CD4-positive, alpha-beta T cell treated with Interleukin-1 beta for 1 hour (primary cell): ENCODE results near the gene CACNA1E.

Source experiments
- DNase-seq, 2 donors: peaks; one replicate each; pipeline ENCODE4 v3.0.0-alpha.2; 2020 to 2022

CACNA1E gene

GRCh38 chr1:181485287-181486097, 2.2 kb downstream of the CACNA1E start:
- DNase-seq, result no peak

- DNase-seq, result no peak
These were observed 2.7 kb downstream of the CACNA1E start for GRCh38 chr1:181486098-181486420.

GRCh38 chr1:181488866-181489265, 5.5 kb downstream of the CACNA1E start:
- no peak for DNase-seq

GRCh38 chr1:181490276-181490675, 7.0 kb downstream of the CACNA1E start:
- DNase-seq, result no peak

DNA sequence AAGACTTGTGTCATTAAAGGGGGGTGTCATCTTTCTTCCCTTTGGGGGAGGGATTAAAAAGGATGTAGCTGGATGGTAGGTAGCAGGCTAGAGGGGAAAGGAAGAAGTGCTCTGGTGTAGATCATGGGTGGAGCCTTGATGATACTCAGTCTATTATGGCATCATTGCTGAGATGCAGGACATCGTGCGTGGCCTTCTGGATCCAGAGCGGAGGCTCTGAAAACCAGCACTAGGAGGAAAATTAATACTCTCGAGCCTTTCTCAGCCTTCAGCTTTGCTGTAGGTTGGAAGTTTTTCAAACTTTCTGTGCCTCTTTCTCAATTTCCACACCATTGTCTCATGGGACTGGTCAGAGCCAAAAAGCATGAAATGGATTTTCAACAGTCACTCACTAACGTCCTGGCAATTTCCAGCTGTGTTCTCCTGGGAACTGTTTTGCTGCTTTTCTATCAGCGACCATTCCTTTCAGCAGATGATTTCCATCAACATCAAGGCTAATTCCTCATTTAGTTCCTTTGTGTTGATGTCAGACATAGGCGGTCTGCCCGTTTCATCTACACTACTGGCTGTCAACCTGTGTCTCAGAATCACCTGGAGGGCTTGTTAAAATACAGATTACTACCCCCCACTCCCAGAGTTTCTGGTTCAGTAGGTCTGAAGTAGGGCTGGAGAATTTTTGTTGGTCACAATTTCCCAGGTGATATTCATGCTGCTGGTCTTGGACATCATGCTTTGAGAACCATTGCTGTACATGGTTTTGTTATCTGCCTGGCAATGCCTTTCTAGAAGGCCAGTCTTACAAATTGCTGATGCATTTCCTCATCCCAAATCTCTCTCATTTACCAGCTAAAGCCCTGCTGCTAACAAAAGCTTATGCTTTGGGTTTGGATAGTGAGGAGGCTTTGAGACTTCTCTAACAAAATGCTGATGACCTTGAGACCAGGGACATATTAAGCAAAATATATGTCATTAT, 7.7 kb downstream of the CACNA1E start:
- no peak for DNase-seq

- no peak for DNase-seq
These were observed 9.8 kb downstream of the CACNA1E start for GRCh38 chr1:181493166-181493565.

DNA sequence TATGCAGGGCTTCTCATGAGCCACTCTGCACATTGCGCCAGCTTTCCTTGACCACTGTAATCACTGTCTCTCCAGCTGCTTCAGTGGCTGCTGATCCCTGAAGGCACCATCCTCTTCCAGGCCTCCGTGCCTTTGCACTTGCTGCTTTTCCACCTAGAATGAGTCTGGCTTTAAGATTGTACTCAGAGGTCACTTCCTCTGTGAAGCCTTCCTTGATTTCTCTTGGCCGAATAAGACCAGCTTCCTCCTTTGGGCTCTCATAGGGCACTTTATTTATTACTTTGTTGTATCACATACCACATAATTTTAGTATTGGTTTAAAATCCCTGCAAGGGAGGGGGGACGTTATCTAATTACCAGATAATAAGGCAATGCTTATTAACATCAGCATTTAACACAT, 10.6 kb downstream of the CACNA1E start:
- no peak for DNase-seq

- no peak for DNase-seq
These were observed 13.4 kb downstream of the CACNA1E start for GRCh38 chr1:181496759-181497158.

GRCh38 chr1:181497870-181498269, 14.6 kb downstream of the CACNA1E start:
- DNase-seq, result no peak

- DNase-seq, result no peak
These were observed 16.5 kb downstream of the CACNA1E start for GRCh38 chr1:181499825-181500224.

DNA sequence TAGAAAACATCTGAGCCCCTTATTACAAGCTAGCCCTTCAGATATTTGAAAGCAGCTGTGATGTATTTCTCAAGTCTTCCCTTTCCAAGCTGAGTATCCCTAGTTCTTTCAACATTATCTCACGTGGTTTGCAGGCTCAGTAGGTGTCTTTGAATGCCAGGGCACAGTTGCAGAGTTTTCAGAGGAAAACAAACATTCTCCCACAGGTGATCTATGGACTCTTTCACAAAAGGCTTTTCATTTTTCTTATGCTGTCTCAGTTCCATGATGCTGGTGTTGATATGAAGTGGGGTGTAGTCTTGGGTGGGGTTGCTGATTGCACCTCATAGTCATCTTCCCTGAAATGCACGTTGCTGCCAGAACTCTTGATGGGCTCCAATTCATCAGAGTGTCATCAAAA, 17.3 kb downstream of the CACNA1E start:
- no peak for DNase-seq

DNA sequence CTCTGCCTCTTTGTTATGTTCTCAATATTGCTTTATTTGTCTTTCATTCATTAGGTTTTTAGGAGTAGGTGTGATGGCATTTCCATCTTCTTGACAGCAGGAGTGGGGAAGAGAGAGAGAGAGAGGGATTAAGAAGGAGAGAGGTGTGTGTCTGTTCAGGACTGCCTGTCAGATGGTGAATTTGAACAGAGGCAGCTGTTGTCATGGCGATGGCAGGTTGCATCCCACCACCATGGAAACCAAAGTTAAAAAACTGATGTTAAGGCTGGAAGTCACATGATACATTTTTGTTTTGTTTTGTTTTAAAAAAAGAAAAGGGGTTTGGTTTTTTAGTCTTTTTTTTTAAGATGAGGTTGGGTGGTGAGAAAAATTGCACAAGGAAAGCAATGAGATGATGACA, 18.3 kb downstream of the CACNA1E start:
- DNase-seq, result no peak

- DNase-seq, result no peak
These were observed 20.0 kb downstream of the CACNA1E start for GRCh38 chr1:181503171-181503810.

- peak; percentile 3 to 4 for DNase-seq
These were observed 21.1 kb downstream of the CACNA1E start for GRCh38 chr1:181504399-181504842.

DNA sequence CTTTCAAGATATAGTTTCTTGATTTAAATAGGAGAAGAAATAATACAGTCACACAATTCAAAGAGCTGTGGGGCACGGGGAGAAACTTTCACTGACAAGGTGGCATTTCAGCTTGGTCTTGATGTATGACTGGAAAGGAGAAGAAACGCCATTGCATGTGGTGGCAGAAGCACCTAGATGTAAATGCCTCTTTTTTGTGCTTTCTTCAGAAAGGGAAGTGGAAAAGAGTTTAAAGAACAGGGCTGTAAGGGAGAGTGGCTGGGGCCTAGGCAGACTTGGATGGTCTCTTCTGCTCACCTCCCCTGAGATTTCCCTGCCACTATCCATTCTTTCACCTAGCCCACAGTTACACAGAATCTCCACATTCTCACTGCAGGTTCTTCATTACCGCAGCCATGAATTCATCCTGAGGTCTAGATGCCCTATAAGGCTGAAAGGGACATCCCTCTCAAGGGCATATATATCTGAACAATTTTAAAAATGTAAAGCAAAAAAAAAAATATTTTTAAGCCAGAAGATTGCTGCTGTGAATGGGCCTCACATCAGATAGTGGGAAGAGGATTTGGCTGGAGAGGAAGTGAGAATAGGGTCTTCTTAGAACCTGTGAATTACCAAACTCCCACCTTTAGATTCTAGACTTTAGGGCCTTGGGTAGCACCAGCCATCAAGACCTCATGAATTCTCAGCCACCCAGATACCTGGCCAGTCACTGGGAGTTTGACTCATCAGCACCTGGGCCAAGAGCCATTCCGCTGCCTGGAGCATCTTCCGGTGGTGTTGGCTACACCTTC, 23.4 kb downstream of the CACNA1E start:
- DNase-seq, result no peak

GRCh38 chr1:181508486-181509165, 25.3 kb downstream of the CACNA1E start:
- DNase-seq, result no peak

DNA sequence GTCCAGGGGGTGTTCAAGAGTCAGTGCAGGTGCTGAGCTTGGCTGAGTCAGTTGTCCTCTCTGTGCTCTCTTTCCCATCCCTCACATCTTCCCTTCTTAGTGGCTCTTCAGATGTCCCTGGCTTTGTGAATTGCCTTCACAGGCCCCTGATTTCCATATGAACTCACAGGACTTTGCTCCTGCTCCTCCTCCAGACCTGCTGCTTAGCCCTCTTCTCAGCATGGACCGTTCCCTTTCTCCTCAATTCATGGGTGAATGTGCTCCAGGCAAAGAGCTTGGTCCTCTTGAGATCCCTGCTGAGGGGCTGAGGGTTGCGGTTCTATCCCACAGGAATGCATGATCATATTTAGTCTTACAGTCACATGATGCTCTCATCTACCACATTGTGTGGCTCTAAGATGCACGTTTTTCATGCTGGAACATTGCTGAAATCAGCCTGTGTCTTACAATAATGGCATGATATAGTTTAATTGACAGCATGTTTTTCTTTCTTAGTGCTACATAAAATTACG, 30.5 kb downstream of the CACNA1E start:
- DNase-seq, result no peak

DNA sequence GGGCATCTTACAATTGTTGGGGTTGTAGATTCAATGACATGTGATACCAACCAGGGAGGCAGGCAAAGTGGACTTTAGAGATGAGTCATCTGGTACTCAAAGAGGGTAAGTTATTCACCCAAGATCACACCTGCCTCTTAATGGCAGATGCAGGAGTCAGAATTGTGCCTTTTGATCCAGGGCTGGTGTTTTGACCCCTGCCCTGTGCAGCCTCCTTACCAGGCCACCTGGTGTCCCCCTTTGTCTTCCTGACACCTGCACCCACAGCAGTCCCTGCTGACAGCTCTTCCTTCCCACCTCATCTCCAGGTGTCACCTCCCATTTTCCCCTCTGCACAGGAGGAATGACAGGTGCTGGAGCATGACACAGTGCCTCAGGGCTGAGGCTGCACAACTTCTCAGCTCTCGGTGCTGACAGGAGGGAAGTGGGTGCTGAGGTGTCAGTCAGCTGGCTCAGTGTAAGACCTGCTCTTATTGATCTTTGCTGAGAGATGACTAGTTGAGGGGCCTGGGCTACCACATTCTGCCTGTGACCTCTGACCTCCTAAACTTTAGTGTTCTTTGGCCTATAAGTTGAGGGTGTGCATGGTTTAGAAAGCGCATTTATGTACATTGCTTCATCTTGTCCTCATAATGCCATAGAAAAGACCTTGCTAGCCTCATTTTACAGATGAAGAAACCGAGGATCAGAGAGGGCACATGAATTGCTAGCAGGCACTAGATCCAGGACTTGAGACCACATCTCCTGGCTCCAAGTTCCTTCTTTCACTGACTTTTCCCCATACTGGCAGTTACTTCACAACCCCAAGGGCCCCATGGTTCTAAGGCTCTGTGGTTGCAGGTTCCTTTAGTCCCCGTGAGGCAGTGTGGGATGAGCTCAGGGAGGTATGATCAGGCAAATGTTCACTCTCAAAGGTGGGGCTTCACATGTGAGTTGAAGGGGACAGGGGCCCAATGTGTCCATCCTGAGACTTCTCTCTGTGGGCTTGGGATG, 31.3 kb downstream of the CACNA1E start:
- DNase-seq, result no peak

GRCh38 chr1:181516706-181517105, 33.4 kb downstream of the CACNA1E start:
- DNase-seq, result no peak

GRCh38 chr1:181517181-181517875, 34.0 kb downstream of the CACNA1E start:
- no peak for DNase-seq
